Activated T-cell treated with anti-CD3 and anti-CD28 coated beads, Interleukin-2, amount 50 U/mL, for 72 hours (primary cell): ENCODE measurements around the gene ELAC1. TPM values are rescaled to one million over a fixed set of nuclear protein-coding genes. Genes with fewer than 3 reads are reported as not detected.
"Not testable (repeated sequence)": the region's sequence is repeated elsewhere in the genome, so short reads cannot be mapped to it uniquely, and the experiment has no call there.

Experiments
- ATAC-seq, 2 donors: fragments of 150-1000 bp; cut with Tn5 transposase; replicated peaks in 1 of 2; 2 replicates each; pipeline ENCODE4 v1.10.0; 2021; ENCODE audit warnings: moderate library complexity in 2 of 2, mild to moderate bottlenecking in 1 of 2
- DNase-seq, 2 donors: peaks; one replicate each; pipeline ENCODE4 v3.0.0; 2021 to 2022; ENCODE audit warnings: mixed read lengths in 1 of 2
- H3K27ac Mint-ChIP-seq: one replicate; pipeline ENCODE4 v1.8.0; 2022; ENCODE audit warnings: mild to moderate bottlenecking, moderate library complexity, mixed read lengths
- H3K27me3 Mint-ChIP-seq: one replicate; pipeline ENCODE4 v1.8.0; 2022; ENCODE audit warnings: low read depth, mixed read lengths
- H3K36me3 Mint-ChIP-seq, 2 donors: one replicate each; pipeline ENCODE4 v1.8.0; 2022; ENCODE audit warnings: mixed read lengths in 2 of 2, mild to moderate bottlenecking in 1 of 2; ENCODE audit not compliant: insufficient read depth in 2 of 2
- H3K4me1 Mint-ChIP-seq: one replicate; pipeline ENCODE4 v1.8.0; 2022; ENCODE audit warnings: low read depth, mixed read lengths
- H3K4me3 Mint-ChIP-seq, 2 donors: one replicate each; pipeline ENCODE4 v1.8.0; 2022; ENCODE audit warnings: mild to moderate bottlenecking in 2 of 2, mixed read lengths in 2 of 2, moderate library complexity in 2 of 2
- H3K9me3 Mint-ChIP-seq, 2 donors: one replicate each; pipeline ENCODE4 v1.8.0; 2022; ENCODE audit warnings: mixed read lengths in 2 of 2
- total RNA-seq, 2 donors: library from RNA; stranded (reverse); gene quantifications; one replicate each; pipeline ENCODE4 v1.2.3, GENCODE V29; 2022

Gene ELAC1
- total RNA-seq, 2 donors from 2014 or later, result 8.8 to 9.4 TPM

GRCh38 chr18:50982086-50982801, 14.4 kb downstream of the ELAC1 start:
- Mint-ChIP-seq H3K27me3 (no peaks in the 10 kb centered on the region), H3K36me3 (peaks cover 10 to 16% of the 10 kb centered on the region in 2 donors), H3K4me3 (no peak overlapping the region), H3K9me3 (peaks cover 3 to 5% of the 10 kb centered on the region in 2 donors), H3K27ac (no peak overlapping the region), H3K4me1 (no peaks in the 10 kb centered on the region)
- no peak for DNase-seq
- no peak for ATAC-seq

GRCh38 chr18:50982802-50983179, 15.0 kb downstream of the ELAC1 start:
- peaks cover 3 to 5% of the 10 kb centered on the region in 2 donors for H3K9me3 Mint-ChIP-seq
- ATAC-seq (no peak), DNase-seq (no peak)
- no peaks in the 10 kb centered on the region for H3K4me1 Mint-ChIP-seq
- no peak overlapping the region for H3K27ac Mint-ChIP-seq
- no peak overlapping the region for H3K4me3 Mint-ChIP-seq
- peaks cover 9 to 13% of the 10 kb centered on the region in 2 donors for H3K36me3 Mint-ChIP-seq
- H3K27me3 Mint-ChIP-seq, result no peaks in the 10 kb centered on the region

GRCh38 chr18:50986360-50987087, 18.7 kb downstream of the ELAC1 start:
- Mint-ChIP-seq H3K9me3 (no peaks in the 10 kb centered on the region), H3K27ac (no peak overlapping the region), H3K27me3 (no peaks in the 10 kb centered on the region), H3K4me3 (no peak overlapping the region), H3K36me3 (peaks cover 0 to 1% of the 10 kb centered on the region in 2 donors), H3K4me1 (no peaks in the 10 kb centered on the region)
- DNase-seq, result no peak
- ATAC-seq, result no peak

GRCh38 chr18:50987261-50987660, 19.4 kb downstream of the ELAC1 start:
- DNase-seq (no peak), ATAC-seq (no peak)
- Mint-ChIP-seq H3K27me3 (no peaks in the 10 kb centered on the region), H3K9me3 (no peaks in the 10 kb centered on the region), H3K36me3 (peaks cover 0 to 1% of the 10 kb centered on the region in 2 donors), H3K4me3 (no peak overlapping the region), H3K27ac (no peak overlapping the region), H3K4me1 (no peaks in the 10 kb centered on the region)

- Mint-ChIP-seq H3K4me1 (no peaks in the 10 kb centered on the region), H3K4me3 (no peak overlapping the region), H3K36me3 (peaks cover 0 to 1% of the 10 kb centered on the region in 2 donors), H3K27ac (no peak overlapping the region), H3K27me3 (no peaks in the 10 kb centered on the region), H3K9me3 (no peaks in the 10 kb centered on the region)
- no peak for DNase-seq
- ATAC-seq, result no peak
These were observed 21.9 kb downstream of the ELAC1 start for GRCh38 chr18:50989711-50990110.

GRCh38 chr18:50992351-50992762, 24.5 kb downstream of the ELAC1 start:
- H3K9me3 Mint-ChIP-seq, result peaks cover 0 to 3% of the 10 kb centered on the region in 2 donors

GRCh38 chr18:50994031-50994430, 26.2 kb downstream of the ELAC1 start:
- Mint-ChIP-seq H3K9me3 (peaks cover 0 to 3% of the 10 kb centered on the region in 2 donors), H3K4me1 (no peaks in the 10 kb centered on the region), H3K27me3 (no peaks in the 10 kb centered on the region), H3K27ac (no peak overlapping the region), H3K4me3 (no peak overlapping the region), H3K36me3 (peaks cover 0 to 1% of the 10 kb centered on the region in 2 donors)
- DNase-seq (no peak), ATAC-seq (no peak)

More at GRCh38 chr18:50992351-50992762, 24.5 kb downstream of the ELAC1 start:
- Mint-ChIP-seq H3K4me3 (no peak overlapping the region), H3K4me1 (no peaks in the 10 kb centered on the region), H3K27me3 (no peaks in the 10 kb centered on the region), H3K36me3 (peaks cover 0 to 1% of the 10 kb centered on the region in 2 donors), H3K27ac (no peak overlapping the region)
- ATAC-seq, result no peak
- no peak for DNase-seq

GRCh38 chr18:51003174-51003573, 35.3 kb downstream of the ELAC1 start:
- ATAC-seq, H3K36me3 Mint-ChIP-seq, DNase-seq, H3K27ac Mint-ChIP-seq, H3K4me3 Mint-ChIP-seq, H3K4me1 Mint-ChIP-seq, H3K27me3 Mint-ChIP-seq, H3K9me3 Mint-ChIP-seq: not testable (repeated sequence)

- H3K4me1 Mint-ChIP-seq, result no peaks in the 10 kb centered on the region
- ATAC-seq, result no peak
- no peak overlapping the region for H3K4me3 Mint-ChIP-seq
- no peak for DNase-seq
- peaks cover 0 to 2% of the 10 kb centered on the region in 2 donors for H3K9me3 Mint-ChIP-seq
- peaks cover 0 to 5% of the 10 kb centered on the region in 2 donors for H3K36me3 Mint-ChIP-seq
- H3K27ac Mint-ChIP-seq, result no peak overlapping the region
- no peaks in the 10 kb centered on the region for H3K27me3 Mint-ChIP-seq
These were observed 38.4 kb downstream of the ELAC1 start for GRCh38 chr18:51006061-51006818.

- ATAC-seq (no peak), DNase-seq (no peak)
- H3K4me1 Mint-ChIP-seq, result no peaks in the 10 kb centered on the region
- H3K27me3 Mint-ChIP-seq, result no peaks in the 10 kb centered on the region
- peaks cover 0 to under 1% of the 10 kb centered on the region in 2 donors for H3K36me3 Mint-ChIP-seq
- no peak overlapping the region for H3K27ac Mint-ChIP-seq
- no peaks in the 10 kb centered on the region for H3K9me3 Mint-ChIP-seq
- H3K4me3 Mint-ChIP-seq, result no peak overlapping the region
These were observed 39.3 kb downstream of the ELAC1 start for GRCh38 chr18:51006948-51007789.

- H3K9me3 Mint-ChIP-seq, result no peaks in the 10 kb centered on the region
- DNase-seq (no peak), ATAC-seq (no peak)
- no peak overlapping the region for H3K27ac Mint-ChIP-seq
- H3K4me1 Mint-ChIP-seq, result no peaks in the 10 kb centered on the region
- no peaks in the 10 kb centered on the region for H3K36me3 Mint-ChIP-seq
- no peak overlapping the region for H3K4me3 Mint-ChIP-seq
- H3K27me3 Mint-ChIP-seq, result no peaks in the 10 kb centered on the region
These were observed 39.9 kb downstream of the ELAC1 start for GRCh38 chr18:51007790-51008139.

GRCh38 chr18:51009072-51009471, 41.2 kb downstream of the ELAC1 start:
- Mint-ChIP-seq H3K4me1 (no peaks in the 10 kb centered on the region), H3K4me3 (no peak overlapping the region), H3K9me3 (no peaks in the 10 kb centered on the region), H3K36me3 (no peaks in the 10 kb centered on the region), H3K27me3 (no peaks in the 10 kb centered on the region), H3K27ac (no peak overlapping the region)
- DNase-seq (no peak), ATAC-seq (no peak)
